IPS DF 4.7 (cell line): Measurements from ENCODE around the gene CARM1.
A peak's percentile ranks its signal among the peaks of the same experiment; 100 is the strongest.
"Not testable (repeated sequence)": the region's sequence is repeated elsewhere in the genome, so short reads cannot be mapped to it uniquely, and the experiment has no call there.

Experiments used
- DNase-seq: peaks from one replicate; pipeline ENCODE4 v3.0.0-alpha.2; 2013; ENCODE audit warnings: low spot score; ENCODE audit errors: extremely low read depth

The CARM1 gene

DNA sequence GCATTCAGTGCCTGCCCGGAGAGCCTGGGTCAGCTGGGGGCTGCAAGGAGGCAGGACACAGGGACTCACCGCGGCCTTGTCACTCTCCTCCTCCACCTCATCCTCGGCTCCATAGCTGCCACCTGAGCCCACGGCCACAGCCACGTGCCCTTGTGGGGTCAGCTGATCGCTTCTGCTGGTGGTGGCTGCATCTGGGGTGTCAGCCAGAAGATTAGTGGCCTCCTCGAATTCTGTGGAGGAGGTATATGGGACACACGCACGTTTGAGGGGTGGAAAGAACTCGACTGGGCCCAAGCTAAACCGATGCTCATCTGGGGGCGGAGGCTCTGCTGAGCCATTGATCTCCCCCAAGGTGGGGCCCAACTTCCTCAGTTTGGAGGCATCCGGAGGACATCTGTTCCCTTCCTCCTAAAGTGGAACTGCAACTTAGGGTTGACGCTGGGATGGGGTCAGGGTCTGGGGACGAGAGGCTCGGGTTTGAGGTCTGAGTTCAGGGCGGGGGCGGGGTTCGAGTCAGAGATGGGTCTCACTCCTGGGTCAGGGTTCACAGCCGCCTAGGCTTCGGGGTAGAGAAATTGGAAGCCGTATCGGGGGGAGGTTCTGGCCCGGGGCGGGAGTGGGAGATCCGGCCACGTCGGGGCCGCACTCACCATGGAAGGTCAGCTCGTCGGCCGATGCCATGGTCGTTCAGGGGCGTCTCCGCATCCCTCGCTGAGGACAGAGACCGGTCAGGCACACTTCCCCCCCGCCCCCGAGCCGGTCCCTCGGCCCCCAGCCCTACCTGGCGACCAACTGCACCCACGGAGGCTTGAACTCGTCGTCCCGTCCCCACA lies 56.6 kb downstream of the CARM1 start:
- DNase-seq = no peak

DNA sequence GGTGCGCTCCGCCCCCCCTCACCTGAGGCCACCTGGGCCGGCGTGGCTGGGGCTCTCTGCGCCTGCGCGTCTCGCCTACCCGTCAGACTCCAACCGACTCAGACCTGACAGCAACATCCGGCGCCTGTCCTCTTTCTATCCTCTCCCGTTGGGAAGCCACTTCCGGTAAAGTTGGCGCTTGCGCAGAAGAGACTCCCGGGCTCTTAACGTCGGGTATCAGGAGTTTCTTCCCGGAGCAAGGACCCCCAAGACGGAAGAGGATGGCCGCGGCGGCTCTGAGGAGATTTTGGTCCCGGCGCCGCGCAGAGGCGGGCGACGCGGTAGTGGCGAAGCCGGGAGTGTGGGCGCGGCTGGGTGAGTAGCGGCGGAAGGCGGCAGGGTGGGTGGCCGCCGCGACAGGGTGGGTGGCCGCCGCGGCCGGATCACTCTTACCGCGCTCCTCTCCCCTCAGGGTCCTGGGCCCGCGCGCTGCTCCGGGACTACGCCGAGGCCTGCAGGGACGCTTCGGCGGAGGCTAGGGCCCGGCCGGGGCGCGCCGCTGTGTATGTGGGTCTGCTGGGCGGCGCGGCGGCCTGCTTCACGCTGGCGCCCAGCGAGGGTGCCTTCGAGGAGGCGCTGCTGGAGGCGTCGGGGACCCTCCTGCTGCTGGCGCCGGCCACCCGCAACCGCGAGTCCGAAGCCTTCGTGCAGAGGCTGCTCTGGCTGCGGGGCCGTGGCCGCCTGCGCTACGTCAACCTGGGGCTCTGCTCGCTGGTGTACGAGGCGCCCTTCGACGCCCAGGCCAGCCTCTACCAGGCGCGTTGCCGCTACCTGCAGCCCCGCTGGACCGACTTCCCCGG lies 57.4 kb downstream of the CARM1 start, which contains the start of the genes TIMM29 and YIPF2:
TSS of gene TIMM29 (plus strand) at position 249 of the 839 bp plus-strand sequence. CDS start at position 261, 12 bp downstream.
TSS of gene YIPF2 (minus strand) at position 77 of the 839 bp plus-strand sequence. CDS start 229 bp downstream, outside the sequence.
- peak; percentile 91 for DNase-seq

DNA sequence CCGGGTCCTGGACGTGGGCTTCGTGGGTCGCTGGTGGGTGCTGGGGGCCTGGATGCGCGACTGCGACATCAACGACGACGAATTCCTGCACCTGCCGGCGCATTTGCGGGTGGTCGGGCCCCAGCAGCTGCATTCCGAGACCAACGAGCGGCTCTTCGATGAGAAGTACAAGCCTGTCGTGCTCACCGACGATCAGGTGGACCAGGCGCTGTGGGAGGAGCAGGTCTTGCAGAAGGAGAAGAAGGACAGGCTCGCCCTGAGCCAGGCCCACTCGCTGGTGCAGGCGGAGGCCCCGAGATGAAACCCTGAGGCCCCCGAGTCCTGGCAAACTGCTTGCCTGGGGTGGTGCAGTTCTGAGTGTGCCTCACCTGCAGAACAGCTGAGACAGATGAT lies 58.0 kb downstream of the CARM1 start:
- no peak for DNase-seq

DNA sequence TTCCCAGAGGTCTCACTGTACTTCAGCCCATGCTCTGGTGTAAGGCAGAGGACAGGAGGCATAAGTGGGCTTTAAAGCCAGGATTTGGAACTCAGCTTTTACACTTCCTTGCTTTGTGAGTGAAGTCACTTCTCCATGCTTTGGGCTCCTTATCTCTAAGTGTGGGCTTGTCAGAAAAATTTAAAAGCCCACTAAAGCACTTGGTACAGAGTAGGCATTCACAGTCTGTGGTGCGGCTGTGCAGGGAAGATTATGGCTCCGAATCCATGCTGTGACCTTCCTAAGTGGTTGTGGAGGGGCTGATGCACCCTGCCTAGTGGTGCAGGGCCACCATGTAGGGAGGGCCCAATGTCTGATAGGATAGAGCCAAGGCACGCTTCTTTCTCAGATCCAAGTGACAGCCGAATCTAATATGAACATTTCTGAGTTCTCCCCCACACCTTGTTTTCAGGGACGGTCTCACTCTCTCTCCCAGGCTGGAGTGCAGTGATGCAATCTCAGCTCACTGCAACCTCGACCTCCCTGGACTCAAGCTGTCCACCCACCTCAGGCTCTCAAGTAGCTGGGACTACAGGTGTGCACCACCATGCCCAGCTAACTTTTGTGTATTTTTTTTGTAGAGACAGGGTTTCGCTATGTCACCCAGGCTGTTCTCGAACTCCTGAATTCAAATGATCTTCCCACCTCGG lies 64.2 kb downstream of the CARM1 start:
- no peak for DNase-seq

DNA sequence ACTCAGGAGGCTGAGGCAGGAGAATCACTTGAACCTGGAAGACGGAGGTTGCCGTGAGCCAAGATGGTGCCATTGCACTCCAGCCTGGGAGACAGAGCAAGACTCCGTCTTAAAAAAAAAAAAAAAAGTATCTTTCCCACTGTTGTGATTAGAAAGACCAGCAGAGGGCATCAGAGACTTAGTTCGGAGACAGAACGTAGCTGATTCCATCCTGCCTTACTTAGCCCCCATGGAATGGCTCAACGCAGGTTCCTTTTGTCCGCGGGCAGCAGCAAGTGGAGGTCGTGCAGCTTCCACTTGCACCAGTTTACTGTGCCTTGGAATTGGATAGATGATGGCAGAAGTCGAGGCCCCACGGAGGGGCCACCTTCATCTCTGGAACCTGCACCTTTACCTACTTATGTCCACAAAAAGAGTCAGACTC lies 65.3 kb downstream of the CARM1 start:
- DNase-seq = peak; percentile 75

DNA sequence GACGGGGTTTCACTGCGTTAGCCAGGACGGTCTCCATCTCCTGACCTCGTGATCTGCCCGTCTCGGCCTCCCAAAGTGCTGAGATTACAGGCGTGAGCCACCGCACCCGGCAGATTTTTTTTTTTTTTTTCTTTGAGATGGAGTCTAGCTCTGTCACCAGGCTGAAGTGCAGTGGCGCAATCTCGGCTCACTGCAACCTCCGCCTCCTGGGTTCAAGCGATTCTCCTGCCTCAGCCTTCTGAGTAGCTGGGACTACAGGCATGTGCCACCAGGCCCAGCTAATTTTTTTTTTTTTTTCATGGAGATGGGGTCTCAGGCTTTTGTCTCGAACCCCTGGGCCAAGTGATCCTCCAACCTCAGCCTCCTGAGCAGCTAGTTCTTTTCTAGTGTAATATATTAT lies 70.3 kb downstream of the CARM1 start:
- not testable (repeated sequence) for DNase-seq

DNA sequence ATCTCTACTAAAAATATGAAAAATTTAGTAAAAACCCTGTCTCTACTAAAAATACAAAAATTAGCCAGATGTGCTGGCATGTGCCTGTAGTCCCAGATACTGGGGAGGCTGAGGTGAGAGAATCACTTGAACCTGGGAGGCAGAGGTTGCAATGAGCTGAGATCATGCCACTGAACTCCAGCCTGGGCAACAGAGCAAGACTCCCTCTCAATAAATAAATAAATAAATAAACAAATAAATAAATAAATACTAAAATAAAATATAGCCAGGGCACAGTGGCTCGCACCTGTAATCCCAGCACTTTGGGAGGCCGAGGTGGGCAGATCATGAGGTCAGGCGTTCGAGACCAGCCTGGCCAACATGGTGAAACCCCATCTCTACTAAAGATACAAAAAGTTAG lies 72.1 kb downstream of the CARM1 start:
- DNase-seq = not testable (repeated sequence)

DNA sequence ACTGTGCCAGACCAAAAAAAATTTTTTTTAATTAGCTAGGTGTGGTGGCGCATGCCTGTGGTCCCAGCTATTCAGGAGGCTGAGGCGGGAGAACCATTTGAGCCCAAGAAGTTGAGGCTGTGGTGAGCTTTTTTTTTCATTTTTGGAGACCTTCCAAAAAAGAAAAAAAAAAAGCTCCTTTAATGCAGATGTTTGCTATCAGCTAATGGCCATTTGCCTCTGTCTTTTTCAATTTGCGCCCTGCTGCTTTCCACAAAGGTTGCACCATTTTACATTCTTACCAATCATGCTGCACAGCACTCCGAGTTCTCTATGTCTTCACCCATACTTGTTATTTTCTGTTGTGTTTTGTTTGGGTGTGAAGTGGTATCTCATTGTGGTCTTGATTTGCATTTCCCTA lies 73.9 kb downstream of the CARM1 start:
- DNase-seq = no peak

DNA sequence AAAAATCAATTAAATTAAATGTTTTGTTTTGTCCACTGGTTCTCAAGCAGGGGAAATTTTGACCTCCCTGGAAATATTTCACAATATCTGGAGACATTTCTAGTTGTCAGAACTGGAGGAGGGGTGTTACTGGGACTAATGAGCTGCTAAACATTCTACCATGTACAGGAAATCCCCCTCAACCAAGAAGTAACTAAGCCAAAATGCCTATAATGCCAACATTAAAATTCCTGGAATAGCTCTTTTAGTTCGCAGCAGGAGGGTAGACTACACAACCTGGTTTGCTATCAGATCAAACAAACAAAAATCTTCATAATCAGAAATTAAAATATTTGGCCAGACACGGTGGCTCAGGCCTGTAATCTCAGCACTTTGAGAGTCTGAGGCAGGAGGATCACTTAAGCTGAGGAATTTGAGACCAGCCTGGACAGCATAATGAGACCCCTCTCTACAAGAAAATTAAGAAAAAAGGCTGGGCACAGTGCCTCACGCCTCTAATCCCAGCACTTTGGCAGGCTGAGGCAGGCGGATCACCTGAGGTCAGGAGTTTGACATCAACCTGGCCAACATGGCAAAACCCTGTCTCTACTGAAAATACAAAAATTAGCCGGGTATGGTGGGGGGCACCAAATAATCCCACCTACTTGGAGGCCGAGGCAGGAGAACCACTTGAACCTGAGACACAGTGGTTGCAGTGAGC lies 75.8 kb downstream of the CARM1 start:
- no peak for DNase-seq

DNA sequence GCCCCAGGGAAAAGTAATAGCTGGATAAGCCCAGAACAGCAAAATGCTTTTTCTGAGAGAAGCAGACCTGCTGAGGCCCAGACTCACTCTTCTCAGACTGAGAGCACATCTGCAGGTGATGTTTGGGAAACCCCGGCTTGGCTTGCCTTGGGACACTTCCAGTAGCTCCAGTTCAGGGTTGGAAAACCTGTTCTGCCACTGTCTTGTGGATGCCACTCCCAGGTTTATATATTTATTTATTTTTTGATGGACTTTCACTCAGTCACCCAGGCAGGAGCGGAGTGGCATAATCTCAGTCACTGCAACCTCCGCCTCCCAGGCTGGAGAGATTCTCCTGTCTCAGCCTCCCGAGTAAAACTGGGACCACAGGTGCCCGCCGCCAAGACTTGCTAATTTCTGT lies 81.5 kb downstream of the CARM1 start:
- no peak for DNase-seq

DNA sequence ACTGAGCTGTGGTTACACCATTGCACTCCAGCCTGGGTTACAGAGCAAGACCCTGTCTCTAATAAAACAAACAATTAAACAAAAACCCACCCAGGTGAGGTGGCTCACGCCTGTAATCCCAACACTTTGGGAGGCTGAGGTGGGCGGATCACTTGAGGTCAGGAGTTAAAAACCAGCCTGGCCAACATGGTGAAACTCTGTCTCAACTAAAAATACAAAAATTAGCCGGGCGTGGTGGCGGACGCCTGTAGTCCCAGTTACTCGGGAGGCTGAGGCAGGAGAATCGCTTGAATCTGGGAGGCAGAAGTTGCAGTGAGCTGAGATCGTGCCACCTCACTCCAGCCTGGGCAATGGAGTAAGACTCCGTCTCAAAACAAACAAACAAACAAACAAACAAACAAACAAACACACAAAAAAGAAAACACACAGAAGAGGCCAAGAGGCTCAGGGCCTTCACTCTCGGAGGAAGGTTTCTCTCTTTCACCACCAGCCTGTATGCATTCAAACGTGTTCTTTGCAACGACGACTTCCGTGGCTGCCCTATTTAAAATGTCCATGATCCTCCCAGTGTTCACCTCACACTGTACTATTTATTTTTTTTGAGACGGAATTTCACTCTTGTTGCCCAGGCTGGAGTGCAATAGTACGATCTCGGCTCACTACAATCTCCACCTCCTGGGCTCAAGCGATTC lies 88.1 kb downstream of the CARM1 start:
- not testable (repeated sequence) for DNase-seq

DNA sequence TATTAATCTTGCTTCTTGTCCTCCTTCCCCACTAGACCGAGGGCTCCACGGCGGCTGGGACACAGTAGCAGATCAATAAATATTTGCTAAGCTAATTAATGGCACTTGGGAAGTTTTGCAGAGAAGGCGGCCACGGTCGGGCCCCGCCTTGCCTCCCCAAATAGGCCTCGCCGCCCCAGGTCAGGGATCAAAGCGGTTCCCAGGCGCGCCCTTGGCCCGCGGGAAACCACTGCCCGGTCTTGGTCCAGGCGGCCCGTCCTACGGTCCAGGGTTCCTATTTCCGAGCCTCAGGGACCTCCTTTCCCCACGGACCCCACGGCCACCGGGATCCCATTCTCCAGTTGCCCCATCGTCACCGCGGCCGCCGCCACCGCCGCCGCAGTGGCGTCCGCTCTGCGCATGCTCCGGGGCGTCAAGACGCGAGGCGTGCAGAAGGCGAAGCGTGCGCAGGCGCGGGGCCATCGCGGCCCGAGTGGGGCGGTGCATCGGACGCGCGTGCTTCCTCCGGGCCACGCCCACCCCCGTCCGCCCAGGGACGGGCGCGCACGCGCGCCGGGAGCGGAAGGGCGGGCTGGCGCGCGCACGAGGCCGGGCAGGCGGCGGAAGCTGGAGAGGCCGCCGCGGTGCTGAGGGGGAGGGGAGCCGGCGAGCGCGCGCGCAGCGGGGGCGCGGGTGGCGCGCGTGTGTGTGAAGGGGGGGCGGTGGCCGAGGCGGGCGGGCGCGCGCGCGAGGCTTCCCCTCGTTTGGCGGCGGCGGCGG lies 89.1 kb downstream of the CARM1 start, which contains the start of gene SMARCA4:
TSS of gene SMARCA4 (plus strand) at position 717 of the 759 bp plus-strand sequence. CDS start 23,122 bp downstream, outside the sequence.
- peak; percentile 64 for DNase-seq

DNA sequence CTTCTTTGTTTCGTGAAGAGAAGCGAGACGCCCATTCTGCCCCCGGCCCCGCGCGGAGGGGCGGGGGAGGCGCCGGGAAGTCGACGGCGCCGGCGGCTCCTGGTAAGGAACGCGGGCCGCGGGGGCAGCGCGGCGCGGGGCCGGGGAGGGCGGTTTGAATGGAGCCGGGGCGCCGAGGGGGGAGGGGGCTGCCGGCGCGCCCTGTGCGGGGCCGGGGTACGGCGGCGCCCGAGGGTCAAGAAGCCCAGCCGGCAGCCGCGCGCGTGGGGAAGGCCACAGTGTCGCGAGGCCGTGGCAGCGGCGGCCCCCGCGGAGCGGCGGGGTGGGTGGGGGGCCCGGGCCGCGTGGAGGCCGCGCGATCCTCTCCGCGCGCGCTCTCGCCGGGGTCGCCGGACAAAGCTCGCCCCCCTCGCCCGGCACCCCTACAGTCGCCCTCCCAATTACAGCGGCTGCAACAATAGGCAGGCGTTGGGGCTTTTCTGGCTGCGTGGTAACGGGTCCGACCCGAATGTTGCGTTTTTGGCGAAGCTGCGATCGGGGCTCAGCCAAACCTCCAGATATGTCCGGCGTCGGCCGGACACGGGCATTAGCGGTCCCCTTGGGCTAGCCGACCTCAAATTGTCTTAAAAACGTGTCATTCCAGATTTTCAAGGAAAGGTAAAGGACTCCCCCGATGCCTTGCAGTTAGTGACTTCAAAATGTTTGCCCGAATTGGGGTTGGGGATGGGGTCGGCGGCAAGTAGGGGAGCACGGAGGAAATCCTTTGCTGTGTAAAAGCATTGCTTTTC lies 89.9 kb downstream of the CARM1 start:
- DNase-seq = no peak

DNA sequence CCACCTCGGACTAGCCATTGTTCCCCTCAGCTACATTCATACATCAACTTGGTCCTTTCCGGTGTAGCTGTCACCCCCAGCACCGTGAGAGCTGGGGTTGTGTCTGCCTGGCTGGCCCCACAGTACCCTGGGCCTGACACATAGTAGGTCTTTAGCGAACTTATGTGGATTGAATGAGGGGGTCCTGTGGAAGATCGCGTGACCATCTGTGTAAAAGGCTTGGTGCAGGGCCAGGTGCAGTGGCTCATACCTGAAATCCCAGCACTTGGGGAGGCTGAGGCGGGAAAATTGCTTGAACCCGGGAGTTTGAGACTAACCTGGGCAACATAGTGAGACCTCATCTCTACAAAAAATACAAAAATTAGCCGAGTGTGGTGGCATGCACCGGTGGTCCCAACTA lies 91.5 kb downstream of the CARM1 start:
- no peak for DNase-seq

DNA sequence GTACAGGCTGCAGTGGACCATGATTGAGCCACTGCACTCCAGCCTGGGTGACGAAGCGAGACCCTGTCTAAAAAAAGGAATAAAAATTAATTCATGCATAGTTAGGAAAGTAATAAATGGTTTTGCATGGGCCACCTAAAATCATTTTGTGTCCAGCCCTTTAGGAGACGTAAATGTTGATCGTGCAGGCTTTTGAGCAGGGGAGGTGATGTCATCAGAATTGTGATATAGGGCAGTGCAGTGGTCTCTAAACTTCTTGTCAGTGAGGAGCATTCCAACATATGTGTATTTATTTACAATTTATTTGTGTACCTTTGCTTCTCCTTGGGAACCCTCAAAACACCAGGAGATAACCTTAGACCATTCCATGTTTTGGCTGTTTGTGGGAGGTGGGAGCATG lies 92.5 kb downstream of the CARM1 start:
- DNase-seq = no peak

DNA sequence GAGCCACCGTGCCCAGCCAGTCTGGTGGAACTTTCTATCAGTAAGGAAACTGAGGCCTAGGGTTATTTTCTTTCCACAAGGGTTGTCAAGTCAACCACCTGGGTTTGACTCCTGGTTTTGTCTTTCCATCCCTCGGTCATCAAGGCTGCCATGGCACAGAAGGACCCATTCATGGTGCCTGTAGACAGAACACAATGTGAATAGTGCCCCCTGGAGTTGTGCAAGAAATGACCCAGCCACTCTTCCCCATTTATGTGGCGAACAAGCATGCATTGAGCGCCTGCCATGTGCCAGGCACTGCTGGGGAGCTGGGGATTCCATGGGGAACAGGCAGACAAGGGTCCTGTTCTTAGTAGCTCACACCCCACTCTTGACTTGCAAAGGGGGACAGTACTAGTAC lies 93.5 kb downstream of the CARM1 start:
- DNase-seq = no peak

DNA sequence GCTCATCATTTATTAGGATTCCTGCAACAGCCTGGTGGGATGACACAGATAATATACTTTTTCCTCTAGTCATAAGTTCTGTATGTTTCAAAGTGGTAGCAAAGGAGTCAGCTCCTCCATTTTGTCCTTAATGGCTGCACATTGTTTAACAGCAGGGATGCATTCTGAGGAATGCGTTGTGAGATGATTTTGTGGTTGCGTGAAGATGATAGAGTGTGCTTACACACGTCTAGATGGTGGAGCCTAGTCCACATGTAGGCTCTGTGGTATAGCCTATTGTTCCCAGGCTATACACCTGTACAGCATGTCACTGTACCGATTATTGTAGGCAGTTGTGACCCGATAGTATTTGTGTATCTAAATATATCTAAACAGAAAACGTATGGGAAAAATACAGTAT lies 94.0 kb downstream of the CARM1 start:
- DNase-seq = no peak

DNA sequence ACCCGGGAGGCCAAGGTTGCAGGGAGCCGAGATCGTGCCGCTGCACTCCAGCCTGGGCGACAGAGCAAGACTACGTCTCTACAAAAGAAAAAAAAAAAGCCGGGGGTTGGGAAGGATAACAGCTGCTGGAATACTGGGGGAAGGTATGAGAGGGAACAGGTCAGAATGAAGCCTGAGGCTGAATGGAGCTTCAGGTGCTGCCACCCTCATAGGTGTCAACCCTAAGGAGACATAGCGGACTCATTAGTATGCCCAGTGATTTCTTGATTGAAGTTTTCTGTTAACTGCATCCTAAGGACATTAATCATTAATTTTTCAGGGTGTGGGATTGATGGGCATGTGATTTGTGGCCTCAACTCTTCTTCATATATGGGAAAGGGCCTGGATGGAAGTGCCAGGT lies 95.5 kb downstream of the CARM1 start:
- no peak for DNase-seq
